ENCODE measurements around the gene SCN1B. TPM values are rescaled to one million over a fixed set of nuclear protein-coding genes. Genes with fewer than 3 reads are reported as not detected.

Gene SCN1B
- total and polyA plus RNA-seq, 10 of the 15 experiments (the other 5 are each of a cell fraction or from before 2014, with no cell fraction given) = 0.04 to 0.54 (median 0.11) TPM; not detected in 3

- H3K27me3 ChIP-seq (replicated peaks in 1 of 2; ENCODE audit: control insufficient read depth in 2 of 2, insufficient read depth in 2 of 2, low read length in 1 of 2) = peaks cover 0 to 5% of the 10 kb centered on the region in 2 experiments; a peak in 3 of 4 replicates
- RAD21 ChIA-PET (ENCODE audit: unreplicated experiment) = no interaction called here
- no peak overlapping the region for H3K4me3 ChIP-seq
- H3K79me2 ChIP-seq (ENCODE audit: control insufficient read depth, insufficient read depth, low read length) = no peaks in the 10 kb centered on the region
- H4K20me1 ChIP-seq (ENCODE audit: control insufficient read depth, insufficient read depth) = no peaks in the 10 kb centered on the region
- no peaks in the 10 kb centered on the region for H3K9me3 ChIP-seq (replicated peaks; ENCODE audit: control insufficient read depth, insufficient read depth, low read length)
- CTCF ChIA-PET = interaction anchor here (1.3 to 5.4 kb wide), 6 partner anchors 14 to 100 kb away, joined by 3 to 56 read pairs (median 11); no protein-coding TSS in a partner anchor
- no peak overlapping the region for H3K27ac ChIP-seq (ENCODE audit: control insufficient read depth, insufficient read depth)
- no peak overlapping the region for H3K4me2 ChIP-seq (ENCODE audit: control insufficient read depth, insufficient read depth)
- ATAC-seq (no peak), FAIRE-seq (no peak), DNase-seq (ENCODE audit: low read depth, low spot score) (no peak)
- intact Hi-C loops (cut with micrococcal nuclease; ENCODE audit: unreplicated experiment) (no loop called here), in situ Hi-C loops (cut with MboI) (no loop called here)
- H3K36me3 ChIP-seq (ENCODE audit: control insufficient read depth in 2 of 2, insufficient read depth in 2 of 2, low read length in 1 of 2) = no peaks in the 10 kb centered on the region
- TF ChIP-seq MLLT1 (IDR thresholded peaks at IDR 0.05) = no peak
- no peak for TF ChIP-seq SKIL (IDR thresholded peaks at IDR 0.05; ENCODE audit: low read depth, poor library complexity, severe bottlenecking)
- no peak for TF ChIP-seq IKZF1 (conservative IDR thresholded peaks at IDR 0.05)
- TF ChIP-seq MYB (IDR thresholded peaks at IDR 0.05; ENCODE audit: borderline replicate concordance, low read depth, low read length) = no peak
- no peak for TF ChIP-seq DPF2 (IDR thresholded peaks at IDR 0.05)
- TF ChIP-seq ETV6 (conservative IDR thresholded peaks at IDR 0.05 in 1 of 2, IDR thresholded peaks at IDR 0.05 in 1 of 2; ENCODE audit: borderline replicate concordance in 1 of 2, low read depth in 1 of 2) = no peak
- no peak for TF ChIP-seq IKZF2 (IDR thresholded peaks at IDR 0.05)
- TF ChIP-seq PML (IDR thresholded peaks at IDR 0.05; ENCODE audit: low read length) = no peak
- TF ChIP-seq WRNIP1 (IDR thresholded peaks at IDR 0.05; ENCODE audit: borderline replicate concordance, low read depth, low read length) = no peak
- TF ChIP-seq SMAD5 (IDR thresholded peaks at IDR 0.05; ENCODE audit: low read depth) = no peak
- no peak for TF ChIP-seq NFYA (IDR thresholded peaks at IDR 0.05; ENCODE audit: borderline replicate concordance, low read depth, low read length)
- TF ChIP-seq EZH2 (IDR thresholded peaks at IDR 0.05; ENCODE audit: borderline replicate concordance, control insufficient read depth, low read depth, low read length) = no peak
- TF ChIP-seq ZBTB11 (CRISPR knock-in tag; IDR thresholded peaks at IDR 0.05) = no peak
- no TSS peak for BruUV-seq (replicated peaks)
- H3K9ac ChIP-seq (ENCODE audit: control insufficient read depth, insufficient read depth, low read length) = no peak overlapping the region
- H2AFZ ChIP-seq (ENCODE audit: control insufficient read depth, low read depth, low read length) = no peak overlapping the region
- peaks cover 13% of the 10 kb centered on the region for H3K4me1 ChIP-seq (ENCODE audit: control insufficient read depth, insufficient read depth, low read length)
- 49% methylated on average over 14 of the region's 14 CpGs for WGBS (ENCODE audit: insufficient coverage, insufficient replicate concordance, low lambda C conversion rate, missing lambda C conversion rate)
- SMC1A ChIA-PET (ENCODE audit: uncharacterized antibody, unreplicated experiment) = no interaction called here
- POLR2A ChIA-PET = interaction anchor here (0.6 kb wide), 1 partner anchor 53 kb away, joined by 4 read pairs; no protein-coding TSS in a partner anchor
Measured at GRCh38 chr19:35042056-35042730, 11.9 kb downstream of the SCN1B start.
